Activated naive CD4-positive, alpha-beta T cell (primary cell): ENCODE measurements around the gene CMTM7.
"Not testable (repeated sequence)": the region's sequence is repeated elsewhere in the genome, so short reads cannot be mapped to it uniquely, and the experiment has no call there.

Source experiments
- DNase-seq, 4 experiments: peaks; one replicate each; lab custom pipeline; 2025; lab: John Stamatoyannopoulos, UW

The CMTM7 gene

DNA sequence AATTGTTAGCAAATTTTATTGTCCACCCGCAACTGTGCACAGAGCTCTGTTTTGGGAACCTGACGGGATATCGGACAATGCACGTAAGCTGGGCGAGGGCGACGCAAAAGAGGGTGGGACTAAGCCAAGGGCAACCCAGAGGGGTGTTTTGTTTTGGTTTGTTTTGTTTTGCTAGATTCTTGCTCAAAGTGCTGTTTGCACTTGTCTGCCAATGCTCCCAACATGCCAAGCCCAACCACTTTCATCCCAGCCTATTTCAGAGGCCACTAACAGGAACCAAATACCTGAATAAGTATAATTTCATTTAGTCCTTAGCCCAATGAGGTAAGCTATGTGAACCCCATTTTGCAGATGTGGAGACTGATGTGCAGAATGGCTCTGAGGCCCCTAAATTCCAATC, 9.7 kb upstream of the CMTM7 start:
- DNase-seq = no peak

GRCh38 chr3:32383136-32383711, 8.4 kb upstream of the CMTM7 start:
- no peak for DNase-seq

DNA sequence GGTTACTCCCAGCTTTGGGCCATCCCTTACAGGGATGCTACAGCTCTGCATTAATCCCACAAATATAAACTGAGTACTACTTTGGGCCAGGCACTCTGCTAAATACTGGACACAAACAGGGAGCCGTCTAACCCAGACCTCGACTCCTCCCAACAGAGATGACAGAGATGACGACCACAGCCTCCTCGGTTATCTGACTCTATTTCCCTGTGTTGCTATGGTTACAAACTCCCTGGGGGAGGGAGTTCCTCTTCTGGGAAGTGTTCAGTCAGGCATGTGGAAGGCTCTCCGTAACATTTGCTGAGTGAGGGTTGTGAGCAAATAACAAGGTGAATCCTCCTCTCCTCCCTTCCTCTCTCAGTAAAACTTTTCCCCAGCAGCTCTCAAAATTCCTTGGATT, 6.7 kb upstream of the CMTM7 start:
- DNase-seq = no peak

- DNase-seq = no peak
Observed at GRCh38 chr3:32387512-32387911, 4.1 kb upstream of the CMTM7 start.

GRCh38 chr3:32389577-32389976, 2.1 kb upstream of the CMTM7 start:
- not testable (repeated sequence) for DNase-seq

GRCh38 chr3:32392536-32393302, 1.1 kb downstream of the CMTM7 start:
- DNase-seq = peak in 1 of 4 experiments; percentile 26

DNA sequence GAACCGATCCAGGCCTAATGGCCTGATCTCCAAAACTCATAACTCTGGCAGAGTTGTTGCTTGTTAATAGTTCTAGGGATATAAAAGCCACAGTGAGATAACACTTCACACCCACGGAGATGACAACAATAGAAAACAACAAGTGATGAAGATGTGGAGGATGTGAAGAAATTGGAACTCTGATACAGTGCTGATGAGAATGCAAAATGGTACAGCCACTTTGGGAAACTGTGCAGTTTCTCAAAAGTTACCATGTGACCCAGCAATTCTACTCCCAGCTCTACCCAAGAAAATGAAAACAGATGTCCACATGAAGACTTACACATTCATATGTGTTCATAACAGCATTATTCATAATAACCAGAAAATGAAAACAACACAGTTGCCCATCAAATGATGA, 3.8 kb downstream of the CMTM7 start:
- no peak for DNase-seq

DNA sequence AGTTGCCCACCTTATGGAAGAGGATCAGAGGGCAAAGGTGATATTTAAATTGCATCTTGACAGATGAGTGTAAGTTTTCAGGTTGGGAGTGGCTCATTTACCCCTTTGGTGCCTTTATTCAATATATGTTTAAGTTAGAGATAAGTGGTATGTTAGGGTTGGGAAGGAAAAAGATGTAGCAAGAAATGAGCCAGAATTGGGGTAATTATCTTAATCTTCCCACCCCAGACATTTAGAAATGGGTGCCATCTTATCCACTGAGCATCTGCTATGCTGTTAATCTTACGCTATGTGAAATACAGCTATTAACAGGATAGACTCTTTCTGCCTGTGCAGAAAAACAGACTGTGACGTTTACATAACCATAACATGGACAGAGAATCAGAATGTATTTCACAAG, 6.3 kb downstream of the CMTM7 start:
- no peak for DNase-seq

DNA sequence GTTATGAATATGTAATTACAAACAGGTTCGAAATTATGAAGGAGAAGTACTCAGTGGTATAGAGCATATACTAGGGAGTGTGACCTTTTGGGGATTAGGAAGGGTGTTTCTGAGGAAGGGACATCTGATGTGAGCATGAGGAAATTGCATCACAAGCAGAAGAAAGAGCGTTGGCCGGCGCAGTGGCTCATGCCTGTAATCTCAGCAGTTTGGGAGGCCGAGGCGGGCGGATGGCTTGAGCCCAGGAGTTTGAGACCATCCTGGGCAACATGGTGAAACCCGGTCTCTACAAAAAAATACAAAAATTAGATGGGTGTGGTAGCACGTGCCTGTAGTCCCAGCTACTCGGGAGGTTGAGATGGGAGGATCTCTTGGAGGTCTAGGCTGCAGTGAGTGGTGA, 6.9 kb downstream of the CMTM7 start:
- DNase-seq = no peak

DNA sequence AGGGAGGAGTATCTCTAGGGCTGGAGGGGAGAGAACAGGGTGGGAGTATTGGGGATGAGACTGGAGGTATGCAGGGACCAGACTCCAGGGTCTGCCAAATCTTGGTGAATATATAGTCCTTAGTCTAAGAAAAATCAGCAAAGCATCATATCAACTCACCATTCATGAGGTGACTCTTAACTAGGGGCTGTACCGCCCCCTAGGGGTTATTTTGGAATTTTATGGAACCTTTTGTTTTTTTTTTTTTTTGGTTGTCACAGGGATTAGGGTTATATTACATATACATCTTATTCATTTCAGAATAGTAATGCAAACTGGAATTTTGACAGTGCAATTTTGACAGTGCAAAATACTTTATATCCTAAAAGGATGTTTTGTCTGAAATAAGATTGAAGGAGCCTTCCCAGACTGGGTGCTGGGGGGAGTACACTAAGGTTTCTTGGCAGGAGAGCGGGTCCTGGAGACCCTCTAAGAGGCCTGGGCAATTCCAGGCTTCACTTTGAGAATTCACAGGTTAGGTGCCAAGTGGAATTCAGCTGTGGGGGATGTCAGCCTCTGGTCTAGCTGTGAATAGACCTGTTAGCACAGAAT, 7.5 kb downstream of the CMTM7 start:
- DNase-seq = no peak

DNA sequence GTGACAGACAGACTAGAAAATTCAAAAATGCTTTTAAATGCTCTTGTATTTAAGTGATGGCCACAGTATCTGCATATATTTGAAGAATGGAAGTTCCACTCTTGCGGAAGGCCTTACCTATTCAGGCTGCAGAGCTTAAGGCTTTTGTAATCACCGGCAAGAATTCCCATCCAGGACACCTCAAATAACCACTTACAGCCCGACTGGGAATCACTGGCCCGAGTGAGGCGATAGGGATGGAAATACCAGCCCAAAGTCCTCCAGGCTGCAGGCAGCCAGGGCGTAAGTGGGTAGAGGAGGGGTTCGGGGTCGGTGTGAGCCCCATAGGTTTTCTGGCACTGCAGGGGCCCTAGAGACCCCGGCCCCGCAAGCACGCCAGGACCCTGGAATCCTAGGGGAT, 9.5 kb downstream of the CMTM7 start:
- no peak for DNase-seq

GRCh38 chr3:32401556-32402081, 10.0 kb downstream of the CMTM7 start:
- peak; percentile 5 to 52 (median 14) for DNase-seq

GRCh38 chr3:32403663-32404062, 12.0 kb downstream of the CMTM7 start:
- DNase-seq = no peak

- no peak for DNase-seq
Observed at GRCh38 chr3:32404714-32405113, 13.1 kb downstream of the CMTM7 start.

GRCh38 chr3:32405155-32405554, 13.5 kb downstream of the CMTM7 start:
- DNase-seq = no peak

DNA sequence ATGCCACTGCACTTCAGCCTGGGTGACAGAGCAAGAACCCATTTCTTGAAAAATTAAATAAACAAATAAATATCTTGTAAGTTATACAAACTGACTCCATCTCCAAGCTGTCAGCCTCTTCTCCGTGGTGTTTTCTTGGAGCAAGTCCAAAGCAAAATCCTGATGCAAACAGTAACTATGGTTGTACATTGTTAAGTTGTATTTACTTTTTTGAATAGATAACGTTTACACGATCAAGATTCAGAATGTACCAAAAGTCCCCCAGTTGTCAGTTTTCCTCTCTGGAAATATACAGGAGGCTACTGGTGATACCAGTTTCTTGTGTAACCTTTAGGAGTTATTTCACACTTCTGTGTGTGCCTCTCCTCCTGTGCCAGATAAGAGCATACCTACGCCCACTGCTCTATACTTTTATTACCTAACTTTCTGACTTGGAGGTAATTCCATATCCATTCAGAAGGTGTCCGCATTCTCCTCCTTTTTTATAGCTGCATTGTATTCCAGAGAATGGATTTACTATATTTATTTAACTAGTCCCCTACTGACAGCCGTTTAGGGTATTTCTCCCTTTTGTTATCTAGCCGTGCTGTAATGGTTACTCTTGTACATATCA, 14.2 kb downstream of the CMTM7 start:
- DNase-seq = no peak

- no peak for DNase-seq
Observed at GRCh38 chr3:32406486-32407408, 15.1 kb downstream of the CMTM7 start.

- DNase-seq = no peak
Observed at GRCh38 chr3:32410367-32411246, 19.0 kb downstream of the CMTM7 start.

DNA sequence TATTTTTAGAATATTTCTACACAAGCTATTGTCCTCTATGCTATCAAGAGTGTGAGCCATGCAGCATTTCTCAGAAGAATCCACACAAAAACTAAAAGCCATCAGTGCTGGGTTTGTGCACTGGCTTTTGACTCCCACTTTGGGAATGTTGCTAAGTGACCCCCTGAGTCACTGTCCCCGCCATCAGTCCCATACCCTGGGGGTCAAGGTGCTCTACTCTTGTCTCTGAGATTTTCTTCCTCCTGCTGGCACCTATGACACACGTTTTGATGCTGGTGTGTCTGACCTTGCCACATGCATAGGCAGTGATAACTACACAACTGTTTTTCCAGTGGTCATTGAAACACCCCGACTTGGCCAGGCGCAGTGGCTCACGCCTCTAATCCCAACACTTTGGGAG, 19.8 kb downstream of the CMTM7 start:
- DNase-seq = no peak

GRCh38 chr3:32412887-32413286, 21.2 kb downstream of the CMTM7 start:
- DNase-seq = no peak
